IPS-11a (cell line): Measurements from ENCODE around the gene COL1A2.

Source experiments
- H3K4me3 ChIP-seq: one replicate; pipeline ENCODE4 v1.5.1; 2013; ENCODE audit warnings: low read depth, low read length, control low read depth

The COL1A2 gene

DNA sequence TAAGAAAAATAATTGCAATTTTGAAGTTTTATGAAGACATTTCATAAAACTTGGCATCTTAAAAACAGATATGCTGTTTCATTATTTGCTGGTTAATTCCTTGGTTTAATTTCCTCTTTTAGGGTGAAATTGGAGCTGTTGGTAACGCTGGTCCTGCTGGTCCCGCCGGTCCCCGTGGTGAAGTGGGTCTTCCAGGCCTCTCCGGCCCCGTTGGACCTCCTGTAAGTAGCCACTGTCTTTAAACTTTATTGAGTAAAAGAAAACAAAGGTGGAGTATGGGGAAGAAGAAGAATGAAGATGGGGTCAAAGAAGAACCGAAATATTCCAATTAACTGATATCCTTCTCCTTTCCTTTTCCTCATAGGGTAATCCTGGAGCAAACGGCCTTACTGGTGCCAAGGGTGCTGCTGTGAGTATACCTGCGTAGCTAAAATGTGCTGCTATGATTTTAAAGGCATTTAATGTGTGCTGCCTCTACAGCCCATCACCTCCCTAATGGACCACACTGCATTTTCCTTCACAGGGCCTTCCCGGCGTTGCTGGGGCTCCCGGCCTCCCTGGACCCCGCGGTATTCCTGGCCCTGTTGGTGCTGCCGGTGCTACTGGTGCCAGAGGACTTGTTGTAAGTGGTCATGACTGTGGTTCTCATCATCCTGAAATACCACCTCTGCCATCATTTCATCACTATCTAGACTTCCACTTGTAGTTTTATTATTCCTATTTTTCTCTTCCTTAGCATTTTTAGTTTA, 14.7 kb downstream of the COL1A2 start:
- H3K4me3 ChIP-seq, result no peak overlapping the region

DNA sequence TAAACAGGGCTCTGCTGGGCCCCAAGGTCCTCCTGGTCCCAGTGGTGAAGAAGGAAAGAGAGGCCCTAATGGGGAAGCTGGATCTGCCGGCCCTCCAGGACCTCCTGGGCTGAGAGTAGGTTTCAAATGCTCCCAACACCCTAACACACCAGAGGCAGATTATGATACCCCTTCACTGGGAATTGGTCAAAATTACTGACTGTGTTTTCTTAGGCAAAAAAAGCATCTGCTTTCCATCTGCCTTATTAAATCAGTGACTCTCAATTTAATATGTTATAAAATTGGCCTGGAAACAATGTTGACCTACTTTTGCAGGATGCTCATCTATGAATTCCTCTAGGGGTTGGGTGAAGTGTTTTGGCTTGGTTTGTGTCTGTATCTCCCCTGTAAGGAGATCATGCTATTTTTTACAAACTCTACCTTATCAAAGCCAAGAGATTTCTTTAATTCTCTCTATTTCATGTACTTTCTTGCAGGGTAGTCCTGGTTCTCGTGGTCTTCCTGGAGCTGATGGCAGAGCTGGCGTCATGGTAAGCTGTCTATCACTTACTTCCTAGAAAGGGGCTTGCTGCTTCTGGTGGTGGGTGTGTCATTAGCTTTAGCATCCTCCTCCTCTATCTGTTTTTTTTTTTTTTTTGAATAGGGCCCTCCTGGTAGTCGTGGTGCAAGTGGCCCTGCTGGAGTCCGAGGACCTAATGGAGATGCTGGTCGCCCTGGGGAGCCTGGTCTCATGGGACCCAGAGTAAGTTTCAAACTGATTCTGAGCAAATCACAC, 15.9 kb downstream of the COL1A2 start:
- H3K4me3 ChIP-seq, result no peak overlapping the region

DNA sequence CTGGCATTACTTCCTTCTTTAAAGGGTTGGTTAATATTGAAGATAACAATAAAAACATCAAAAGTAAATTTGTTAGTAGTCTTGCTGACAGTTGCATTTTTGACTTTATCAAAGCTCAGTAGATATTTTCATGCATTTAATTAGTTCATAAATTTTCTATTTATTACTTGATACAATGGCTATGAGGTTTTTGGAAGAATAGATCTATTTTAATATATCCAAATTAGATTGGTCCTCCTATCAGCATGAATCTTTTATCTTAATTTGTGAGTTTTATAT, 16.4 kb downstream of the COL1A2 start:
- no peak overlapping the region for H3K4me3 ChIP-seq

DNA sequence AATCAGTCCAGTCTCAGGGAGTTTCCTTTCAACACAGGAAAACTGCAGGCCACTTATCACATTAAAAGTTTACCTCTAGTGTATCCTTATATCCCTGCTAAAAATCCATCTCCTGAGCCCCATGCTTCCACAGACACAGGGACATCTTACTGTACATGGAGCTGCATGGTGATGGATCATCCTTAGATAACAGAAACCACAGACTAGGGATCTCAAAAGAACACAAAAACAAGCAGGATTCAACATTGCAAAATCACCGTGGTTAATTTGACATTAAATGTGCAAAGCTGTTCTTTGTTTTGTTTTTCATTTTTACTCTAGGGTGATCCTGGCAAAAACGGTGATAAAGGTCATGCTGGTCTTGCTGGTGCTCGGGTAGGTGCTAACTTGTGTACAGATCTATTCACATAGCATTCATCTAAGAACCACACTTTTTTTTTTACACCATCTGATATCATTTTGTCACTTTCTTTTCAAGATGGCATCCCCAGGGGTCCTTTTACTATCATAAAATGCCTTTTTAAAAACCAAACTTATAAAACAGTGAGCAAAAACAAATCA, 18.1 kb downstream of the COL1A2 start:
- H3K4me3 ChIP-seq, result no peak overlapping the region

DNA sequence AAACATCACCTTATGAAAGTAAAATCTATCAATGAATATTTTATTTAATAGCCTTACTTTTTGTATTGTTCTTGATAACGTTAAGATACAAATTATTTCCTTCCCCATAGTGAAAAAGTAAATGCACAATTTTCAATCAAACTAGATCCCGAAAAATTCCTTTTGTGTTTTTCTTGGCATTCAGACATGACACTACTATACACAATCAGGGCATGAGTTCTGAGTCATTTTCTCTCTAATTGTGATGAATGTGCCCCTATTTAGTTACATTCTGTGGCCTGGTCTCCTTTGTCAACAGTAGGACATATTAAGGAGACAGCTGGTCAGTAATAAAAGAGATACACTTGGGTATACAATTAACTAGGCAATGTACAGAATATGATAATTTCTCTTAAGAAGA, 19.8 kb downstream of the COL1A2 start:
- no peak overlapping the region for H3K4me3 ChIP-seq

DNA sequence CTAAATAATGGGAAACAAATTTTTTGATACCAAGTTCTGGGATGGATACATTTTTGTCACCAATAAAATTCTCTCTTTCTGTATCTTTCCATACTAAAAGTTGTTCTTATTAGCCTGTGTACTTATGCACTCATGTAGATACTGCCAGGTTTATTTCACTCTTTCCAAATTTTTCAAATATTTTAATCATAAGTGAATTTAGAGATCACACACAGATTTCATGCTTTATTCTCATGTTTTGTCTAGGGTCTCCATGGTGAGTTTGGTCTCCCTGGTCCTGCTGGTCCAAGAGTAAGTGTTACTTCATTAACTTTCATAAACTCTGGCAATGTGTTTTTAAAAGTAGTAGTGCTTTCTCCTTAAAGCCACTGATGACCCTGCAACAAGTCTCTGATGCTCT, 20.3 kb downstream of the COL1A2 start:
- no peak overlapping the region for H3K4me3 ChIP-seq

DNA sequence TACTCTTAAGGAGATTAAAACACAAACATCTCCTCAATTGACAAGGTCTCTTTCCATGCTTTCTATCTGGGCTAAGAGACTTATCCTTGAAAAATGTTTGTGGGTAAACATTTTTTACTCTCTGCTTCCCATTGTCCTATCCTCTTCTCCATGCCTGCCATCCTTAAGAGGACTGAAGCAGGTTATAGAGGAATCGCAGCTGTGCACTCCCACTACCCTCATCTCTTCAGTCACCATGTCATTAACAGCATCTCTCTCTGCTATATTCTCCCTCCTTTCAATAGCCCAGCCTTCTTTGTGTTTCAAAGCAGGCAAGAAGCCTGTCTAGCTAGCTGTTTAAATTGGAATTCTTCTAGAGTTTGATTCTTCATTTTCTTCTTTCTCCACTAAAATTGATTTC, 22.6 kb downstream of the COL1A2 start:
- H3K4me3 ChIP-seq, result no peak overlapping the region

DNA sequence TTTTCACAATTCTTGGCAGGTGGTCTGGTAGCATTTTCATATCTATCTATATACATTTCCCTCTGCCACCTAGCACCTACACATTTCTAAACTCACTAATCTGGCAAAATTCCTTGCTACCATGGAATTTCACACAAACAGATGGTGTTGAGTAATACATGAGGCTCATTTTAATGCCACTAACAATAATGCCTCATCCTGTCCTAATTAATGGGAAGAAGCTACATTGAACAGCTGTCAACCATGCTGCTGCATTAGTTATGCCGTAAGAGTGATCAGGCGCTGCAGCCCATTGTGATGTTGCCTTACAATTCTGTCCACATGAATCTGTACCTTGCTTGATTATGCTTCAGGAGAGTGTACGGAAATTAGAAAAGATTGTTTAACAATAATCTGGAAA, 23.2 kb downstream of the COL1A2 start:
- H3K4me3 ChIP-seq, result no peak overlapping the region

DNA sequence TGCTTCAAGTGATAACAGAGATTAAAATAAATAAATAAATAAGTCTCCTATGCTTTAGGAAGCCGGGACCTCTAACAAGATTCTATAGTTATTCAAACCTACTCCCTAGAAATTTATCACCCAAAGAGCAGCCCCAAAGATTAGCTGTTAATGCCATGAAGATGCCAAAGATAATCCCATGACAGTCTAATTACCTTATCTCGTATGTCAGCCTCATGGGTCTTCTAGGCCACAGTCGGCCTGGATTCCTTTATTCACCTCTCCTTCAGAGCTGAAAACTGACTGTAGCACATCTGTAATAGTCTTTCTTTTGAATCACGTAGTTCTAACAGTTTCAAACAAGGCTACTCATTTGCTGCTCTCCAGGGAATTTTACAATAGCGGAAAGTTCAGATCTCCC, 24.2 kb downstream of the COL1A2 start:
- no peak overlapping the region for H3K4me3 ChIP-seq

DNA sequence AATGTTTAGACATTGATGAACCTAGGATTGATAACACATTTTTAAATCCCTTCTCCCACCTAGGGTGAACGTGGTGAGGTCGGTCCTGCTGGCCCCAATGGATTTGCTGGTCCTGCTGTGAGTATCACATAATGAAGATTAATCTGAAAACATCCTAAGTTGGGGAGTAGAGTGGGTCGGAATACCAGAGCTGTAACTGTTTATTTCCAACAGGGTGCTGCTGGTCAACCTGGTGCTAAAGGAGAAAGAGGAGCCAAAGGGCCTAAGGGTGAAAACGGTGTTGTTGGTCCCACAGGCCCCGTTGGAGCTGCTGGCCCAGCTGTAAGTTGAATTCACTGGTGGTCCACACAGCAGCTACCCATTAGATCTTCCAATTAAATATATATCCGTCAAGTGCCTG, 25.6 kb downstream of the COL1A2 start:
- H3K4me3 ChIP-seq, result no peak overlapping the region

DNA sequence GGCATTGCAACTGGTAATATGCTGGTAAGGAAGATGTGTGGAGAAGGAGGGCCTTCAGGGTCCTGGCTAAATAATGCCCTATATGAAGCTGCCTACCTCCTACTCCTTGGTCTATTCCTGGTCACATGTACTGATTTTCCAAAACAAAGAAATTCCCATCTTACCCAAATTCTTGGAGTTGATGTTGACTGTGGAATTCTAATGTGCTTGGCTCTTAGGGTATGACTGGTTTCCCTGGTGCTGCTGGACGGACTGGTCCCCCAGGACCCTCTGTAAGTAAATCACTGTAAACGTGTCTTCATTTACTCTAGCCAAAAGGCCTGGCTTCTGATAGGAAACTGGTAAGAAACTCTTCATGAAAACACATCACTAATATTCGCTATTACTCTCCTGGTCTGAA, 27.0 kb downstream of the COL1A2 start:
- H3K4me3 ChIP-seq, result no peak overlapping the region

DNA sequence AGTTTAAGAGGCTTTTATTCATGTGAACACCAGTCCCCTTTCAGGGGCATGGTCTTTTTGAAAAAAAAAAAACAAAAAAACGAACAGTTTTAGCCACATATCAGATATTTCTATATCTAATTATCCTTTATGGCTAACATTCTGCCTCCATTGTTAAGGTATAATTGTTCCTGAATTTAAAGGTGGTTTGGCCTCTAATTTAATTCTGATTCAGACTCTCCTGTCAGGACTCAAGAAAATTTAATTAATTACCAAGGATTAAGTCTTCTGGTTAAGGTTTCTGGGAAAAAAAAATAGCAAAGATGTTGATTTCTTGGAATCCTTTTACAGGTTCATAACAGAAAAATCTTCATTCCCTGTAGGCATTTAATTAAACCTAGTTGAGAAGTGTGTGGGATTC, 27.4 kb downstream of the COL1A2 start:
- no peak overlapping the region for H3K4me3 ChIP-seq

DNA sequence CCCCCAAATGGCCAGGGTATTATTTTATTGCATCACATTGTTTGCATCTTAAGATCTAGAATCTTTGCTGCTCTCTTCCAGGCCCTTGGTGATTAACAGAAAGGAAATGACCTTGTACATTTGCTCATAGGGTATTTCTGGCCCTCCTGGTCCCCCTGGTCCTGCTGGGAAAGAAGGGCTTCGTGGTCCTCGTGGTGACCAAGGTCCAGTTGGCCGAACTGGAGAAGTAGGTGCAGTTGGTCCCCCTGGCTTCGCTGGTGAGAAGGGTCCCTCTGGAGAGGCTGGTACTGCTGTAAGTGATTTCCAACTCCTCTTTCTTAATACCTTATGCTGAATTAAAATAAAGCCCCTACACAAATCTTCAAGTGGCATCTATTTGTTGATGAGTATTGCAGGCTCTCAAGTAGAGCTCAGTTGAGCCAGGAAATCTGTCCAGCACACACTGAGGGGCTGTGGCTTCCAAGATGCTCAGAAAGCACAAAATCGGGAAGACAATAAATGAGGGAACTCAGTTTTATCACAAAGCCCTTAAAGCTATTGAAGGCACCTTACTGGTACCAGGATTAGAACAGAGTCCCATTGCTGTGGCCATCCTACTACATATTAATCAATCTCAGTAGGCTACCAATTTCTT, 28.2 kb downstream of the COL1A2 start:
- no peak overlapping the region for H3K4me3 ChIP-seq

DNA sequence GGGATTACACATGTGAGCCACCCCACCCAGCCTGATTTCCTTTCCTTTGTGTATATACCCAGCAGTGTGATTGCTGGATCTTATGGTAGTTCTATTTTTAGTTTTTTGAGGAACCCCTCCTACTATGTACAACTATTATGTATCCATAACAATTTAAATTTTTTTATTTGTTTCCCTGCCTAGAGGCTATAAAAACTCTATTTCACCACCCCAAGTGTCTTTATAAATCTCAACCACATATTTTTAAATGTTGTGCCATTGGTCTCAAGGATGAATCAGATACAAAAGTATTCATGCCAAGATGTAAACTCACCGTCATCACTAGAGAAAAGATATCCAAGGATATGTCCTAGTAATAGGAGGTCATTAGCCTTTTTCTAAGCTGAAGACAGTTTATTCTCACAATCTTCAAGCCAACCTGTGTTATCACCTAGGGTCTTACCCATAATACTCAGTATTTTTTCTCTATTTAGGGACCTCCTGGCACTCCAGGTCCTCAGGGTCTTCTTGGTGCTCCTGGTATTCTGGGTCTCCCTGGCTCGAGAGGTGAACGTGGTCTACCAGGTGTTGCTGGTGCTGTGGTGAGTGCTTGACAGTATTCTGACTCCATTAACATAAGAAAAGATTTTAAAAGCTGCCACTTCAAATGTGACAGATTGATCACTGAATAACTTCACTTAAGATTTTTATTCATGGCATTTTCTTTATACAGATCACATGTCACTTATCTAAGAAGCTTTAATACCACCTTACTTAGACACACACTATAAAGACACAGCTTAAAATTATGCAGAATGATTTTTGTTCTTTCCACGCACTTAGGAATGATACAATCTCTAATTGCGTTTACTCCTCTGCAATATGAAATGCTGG, 29.4 kb downstream of the COL1A2 start:
- H3K4me3 ChIP-seq, result no peak overlapping the region

DNA sequence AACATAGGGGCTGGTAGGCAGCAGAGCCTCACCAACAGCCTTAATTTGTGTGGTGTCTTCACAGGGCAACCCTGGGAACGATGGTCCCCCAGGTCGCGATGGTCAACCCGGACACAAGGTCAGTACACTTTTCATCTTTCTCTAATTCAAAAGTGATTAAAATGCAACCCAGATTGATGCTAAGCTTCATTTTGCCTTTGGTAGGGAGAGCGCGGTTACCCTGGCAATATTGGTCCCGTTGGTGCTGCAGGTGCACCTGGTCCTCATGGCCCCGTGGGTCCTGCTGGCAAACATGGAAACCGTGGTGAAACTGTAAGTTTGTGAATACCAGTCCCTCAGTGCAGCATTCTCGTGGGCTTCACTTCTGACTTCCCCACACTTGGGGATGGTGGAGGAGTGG, 30.9 kb downstream of the COL1A2 start:
- no peak overlapping the region for H3K4me3 ChIP-seq

DNA sequence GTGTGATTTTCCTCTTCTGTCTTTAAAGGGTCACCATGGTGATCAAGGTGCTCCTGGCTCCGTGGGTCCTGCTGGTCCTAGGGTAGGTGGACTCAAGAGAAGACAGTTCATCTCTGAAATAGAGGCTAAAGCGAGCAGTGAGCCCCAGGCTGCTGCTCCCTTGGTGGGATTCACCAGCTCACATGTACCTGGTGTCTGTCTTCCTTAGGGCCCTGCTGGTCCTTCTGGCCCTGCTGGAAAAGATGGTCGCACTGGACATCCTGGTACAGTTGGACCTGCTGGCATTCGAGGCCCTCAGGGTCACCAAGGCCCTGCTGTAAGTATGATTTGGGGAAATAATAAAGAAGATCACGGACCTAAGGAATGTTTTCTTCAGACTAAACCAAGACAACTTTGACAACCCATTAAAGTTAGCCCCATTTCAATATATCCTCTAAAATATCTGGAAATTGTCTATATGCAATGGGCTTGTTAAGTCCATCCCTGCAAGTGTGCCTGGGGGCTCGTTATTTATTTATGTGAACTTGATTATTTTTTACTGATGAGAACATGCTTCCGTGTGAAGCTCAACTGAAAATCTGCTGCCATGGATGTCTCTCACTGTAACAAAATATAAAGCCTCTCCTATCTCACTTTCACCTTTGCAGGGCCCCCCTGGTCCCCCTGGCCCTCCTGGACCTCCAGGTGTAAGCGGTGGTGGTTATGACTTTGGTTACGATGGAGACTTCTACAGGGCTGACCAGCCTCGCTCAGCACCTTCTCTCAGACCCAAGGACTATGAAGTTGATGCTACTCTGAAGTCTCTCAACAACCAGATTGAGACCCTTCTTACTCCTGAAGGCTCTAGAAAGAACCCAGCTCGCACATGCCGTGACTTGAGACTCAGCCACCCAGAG, 32.5 kb downstream of the COL1A2 start:
- no peak overlapping the region for H3K4me3 ChIP-seq

DNA sequence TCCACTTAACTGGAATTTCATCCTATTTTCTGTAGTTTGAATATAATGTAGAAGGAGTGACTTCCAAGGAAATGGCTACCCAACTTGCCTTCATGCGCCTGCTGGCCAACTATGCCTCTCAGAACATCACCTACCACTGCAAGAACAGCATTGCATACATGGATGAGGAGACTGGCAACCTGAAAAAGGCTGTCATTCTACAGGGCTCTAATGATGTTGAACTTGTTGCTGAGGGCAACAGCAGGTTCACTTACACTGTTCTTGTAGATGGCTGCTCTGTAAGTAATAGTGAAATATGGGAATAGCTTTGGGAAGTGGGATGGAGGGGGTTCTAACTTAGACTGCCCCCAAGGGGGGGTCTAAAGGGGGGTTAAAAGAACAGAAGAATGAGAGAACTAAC, 34.5 kb downstream of the COL1A2 start:
- H3K4me3 ChIP-seq, result no peak overlapping the region

DNA sequence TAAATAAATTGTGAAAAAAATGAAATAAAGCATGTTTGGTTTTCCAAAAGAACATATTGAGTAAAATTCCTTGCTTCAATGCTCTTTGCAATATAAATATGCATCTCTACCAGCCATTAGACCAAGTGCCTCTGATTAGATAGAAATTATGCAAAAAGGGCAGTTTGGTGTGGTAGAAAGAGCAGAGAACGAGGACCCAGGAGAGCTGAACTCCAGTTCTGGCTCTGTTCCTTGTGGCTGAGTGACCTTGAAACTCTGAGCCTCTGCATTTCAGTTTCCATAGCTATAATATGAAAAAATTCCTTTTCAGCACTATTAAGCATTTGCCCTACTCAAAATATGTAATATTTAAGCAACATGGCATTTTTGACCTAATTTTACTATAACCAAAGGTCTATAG, 36.5 kb downstream of the COL1A2 start:
- no peak overlapping the region for H3K4me3 ChIP-seq

DNA sequence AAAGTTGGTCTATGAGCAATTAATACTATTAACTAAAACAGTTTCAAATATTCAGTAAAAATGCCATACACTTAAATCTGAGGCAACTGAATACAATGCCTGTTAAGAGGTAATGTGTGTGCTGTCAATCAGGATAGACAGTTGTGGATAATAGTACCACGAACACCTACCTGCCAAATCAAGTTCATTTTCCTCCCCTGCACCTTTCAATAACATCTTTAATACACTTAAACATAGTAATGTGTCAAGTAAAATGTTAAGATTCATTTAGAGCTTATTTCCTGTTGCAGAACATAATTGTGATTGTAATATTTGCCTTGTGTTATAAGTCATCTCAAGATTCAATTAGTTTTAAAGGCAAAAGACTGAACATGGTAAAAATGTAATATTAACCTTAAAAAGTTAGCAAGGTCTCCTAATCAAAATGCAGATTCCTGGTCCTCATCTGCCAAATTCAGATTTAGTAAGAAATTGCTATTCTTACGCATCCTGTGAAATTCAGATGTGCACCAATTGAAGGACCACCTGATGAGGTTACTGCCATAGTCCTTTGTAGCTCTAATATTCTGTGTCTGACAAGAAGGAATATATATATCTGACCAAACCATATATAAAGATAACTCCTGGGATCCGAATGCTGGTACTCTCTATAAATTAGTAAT, 37.1 kb downstream of the COL1A2 start:
- H3K4me3 ChIP-seq, result no peak overlapping the region

DNA sequence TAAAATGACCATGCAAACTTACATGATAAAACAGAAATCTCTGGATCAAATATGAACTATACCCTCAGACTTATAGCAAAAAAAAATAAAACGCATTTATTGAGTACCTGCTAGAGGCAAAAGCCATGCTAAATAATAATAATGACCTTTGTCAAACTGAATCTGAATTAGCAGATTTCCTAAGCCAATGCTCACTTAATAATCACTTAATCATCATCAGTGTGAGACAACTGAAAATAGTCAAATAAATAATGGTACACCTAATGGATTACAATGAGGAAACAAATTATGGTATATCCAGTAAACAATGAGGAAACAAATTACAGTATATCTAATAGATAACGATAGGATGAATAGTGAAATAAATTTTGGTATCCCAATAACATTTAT, 37.6 kb downstream of the COL1A2 start:
- H3K4me3 ChIP-seq, result no peak overlapping the region
